ENCODE measurements around the gene SKP2.

DNA sequence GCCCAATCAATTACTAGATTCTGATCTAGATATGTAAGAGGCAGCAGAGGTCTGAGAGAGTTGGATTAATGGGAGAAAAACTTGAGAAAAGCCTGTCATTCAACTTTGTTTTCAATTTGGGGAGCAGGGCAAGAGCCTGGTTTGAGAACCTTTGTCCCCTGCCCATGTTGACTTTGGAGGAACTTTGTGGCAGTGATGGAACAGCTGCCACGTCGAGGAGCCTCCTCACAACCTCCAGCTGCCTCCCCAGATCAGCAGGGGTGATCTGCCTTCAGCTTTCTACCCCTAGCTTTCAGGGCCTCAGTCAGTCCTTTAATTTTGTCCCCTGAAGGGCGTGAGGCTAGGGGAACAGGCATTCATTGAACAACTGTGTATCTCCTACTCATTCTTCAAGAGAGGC lies 8.7 kb downstream of the SKP2 start:
- TF ChIP-seq, protein P1, sequence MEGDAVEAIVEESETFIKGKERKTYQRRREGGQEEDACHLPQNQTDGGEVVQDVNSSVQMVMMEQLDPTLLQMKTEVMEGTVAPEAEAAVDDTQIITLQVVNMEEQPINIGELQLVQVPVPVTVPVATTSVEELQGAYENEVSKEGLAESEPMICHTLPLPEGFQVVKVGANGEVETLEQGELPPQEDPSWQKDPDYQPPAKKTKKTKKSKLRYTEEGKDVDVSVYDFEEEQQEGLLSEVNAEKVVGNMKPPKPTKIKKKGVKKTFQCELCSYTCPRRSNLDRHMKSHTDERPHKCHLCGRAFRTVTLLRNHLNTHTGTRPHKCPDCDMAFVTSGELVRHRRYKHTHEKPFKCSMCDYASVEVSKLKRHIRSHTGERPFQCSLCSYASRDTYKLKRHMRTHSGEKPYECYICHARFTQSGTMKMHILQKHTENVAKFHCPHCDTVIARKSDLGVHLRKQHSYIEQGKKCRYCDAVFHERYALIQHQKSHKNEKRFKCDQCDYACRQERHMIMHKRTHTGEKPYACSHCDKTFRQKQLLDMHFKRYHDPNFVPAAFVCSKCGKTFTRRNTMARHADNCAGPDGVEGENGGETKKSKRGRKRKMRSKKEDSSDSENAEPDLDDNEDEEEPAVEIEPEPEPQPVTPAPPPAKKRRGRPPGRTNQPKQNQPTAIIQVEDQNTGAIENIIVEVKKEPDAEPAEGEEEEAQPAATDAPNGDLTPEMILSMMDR (IDR thresholded peaks at IDR 0.05): no peak
- TF ChIP-seq POLR2A (IDR thresholded peaks at IDR 0.05): no peak

All from adrenal gland (tissue), 5 donors.